GM19463 (cell line): ENCODE results near the gene COG5.
"Not testable (repeated sequence)": the region's sequence is repeated elsewhere in the genome, so short reads cannot be mapped to it uniquely, and the experiment has no call there.

ENCODE experiments used
- ATAC-seq: cut with Tn5 transposase; IDR thresholded peaks from one replicate; pipeline ENCODE4 v1.9.1; 2021; ENCODE audit warnings: mild to moderate bottlenecking, moderate library complexity; ENCODE audit not compliant: unreplicated experiment

Gene COG5

DNA sequence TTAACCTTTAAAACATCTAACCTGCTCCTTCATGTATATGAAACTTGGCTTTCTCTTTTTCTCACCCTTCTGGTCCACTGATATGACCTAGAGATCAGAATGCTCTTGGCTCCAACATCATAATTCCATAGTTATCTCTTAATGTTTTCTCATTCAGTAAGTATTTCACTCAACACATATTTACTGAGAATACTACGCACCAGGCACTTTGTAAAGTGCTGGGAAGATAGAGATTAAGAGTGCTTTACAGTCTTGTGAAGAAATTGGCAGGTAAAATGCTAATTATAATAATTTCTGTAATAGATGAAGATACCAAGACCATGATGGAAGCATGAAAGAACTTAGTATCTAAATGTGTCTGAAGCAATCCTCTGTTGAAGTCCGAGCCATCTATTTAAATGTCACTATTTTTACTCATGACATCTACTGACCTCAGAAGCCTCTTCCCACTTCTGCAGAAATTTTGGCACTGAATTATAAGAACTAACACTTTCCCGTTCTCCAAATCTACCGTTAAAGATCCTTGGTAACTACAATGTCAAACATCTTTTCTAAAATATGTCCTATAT is 278.7 kb downstream of the COG5 start:
- no peak for ATAC-seq

DNA sequence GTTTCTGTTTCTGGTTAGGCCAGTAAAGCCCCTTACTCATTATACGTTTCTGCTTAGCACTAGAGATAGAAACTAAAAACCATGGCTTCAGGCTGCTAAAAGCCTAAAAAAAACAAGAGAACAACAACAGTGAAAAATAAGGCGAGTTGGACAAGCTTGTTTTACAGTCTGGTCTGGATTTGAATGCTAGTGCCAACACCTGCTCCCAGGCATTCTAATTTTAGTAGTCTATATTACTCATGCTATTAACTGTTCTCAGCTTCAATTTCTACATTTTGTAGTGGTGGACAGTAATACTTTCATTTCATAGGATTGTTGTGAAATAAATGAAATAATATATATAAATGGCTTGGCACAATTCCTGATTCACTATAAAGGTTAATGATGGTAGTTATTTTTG is 286.4 kb downstream of the COG5 start:
- ATAC-seq: no peak

DNA sequence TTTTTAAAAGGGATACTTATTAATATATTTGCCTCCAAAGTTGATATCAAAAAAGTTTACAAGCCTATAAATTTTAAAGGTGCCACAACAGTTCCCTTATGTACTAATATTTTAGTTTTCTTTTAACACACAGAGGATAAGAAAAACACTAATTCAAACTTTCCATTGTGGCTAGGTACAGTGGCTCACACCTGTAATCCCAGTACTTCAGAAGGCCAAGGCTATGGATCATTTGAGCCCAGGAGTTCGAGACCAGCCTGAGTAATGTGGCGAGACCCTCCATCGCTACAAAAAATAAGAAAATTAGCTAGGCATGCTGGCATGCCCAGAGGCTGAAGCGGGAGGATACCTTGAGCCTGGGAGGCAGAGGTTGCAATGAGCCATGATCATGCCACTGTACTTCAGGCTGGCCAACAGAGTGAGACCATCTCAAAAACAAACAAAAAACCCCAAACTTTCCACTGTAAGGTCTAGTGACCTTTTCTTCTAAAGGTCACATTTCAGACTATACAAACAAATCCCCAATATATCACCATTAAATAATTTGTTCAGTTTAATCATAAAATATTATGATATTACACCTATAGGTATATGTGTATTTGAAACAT is 287.4 kb downstream of the COG5 start:
- no peak for ATAC-seq

DNA sequence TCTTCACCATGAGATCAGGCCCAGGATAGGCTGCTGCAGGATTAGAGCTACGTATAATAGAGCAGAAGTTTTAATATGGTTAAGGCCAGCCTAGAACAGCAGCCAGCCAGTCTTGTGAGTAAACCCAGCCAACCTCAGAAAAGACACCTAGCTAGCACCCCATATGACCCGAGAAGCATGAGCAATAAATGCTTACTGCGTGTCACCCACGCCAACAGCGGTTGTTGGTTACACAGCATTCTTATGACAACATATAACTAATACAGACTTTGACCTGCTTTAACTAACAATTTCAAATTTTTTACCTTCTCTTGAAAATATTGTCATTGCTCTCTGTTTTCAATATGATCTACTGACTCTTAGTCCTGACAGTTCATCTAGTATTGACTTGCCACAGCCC is 289.2 kb downstream of the COG5 start:
- no peak for ATAC-seq

DNA sequence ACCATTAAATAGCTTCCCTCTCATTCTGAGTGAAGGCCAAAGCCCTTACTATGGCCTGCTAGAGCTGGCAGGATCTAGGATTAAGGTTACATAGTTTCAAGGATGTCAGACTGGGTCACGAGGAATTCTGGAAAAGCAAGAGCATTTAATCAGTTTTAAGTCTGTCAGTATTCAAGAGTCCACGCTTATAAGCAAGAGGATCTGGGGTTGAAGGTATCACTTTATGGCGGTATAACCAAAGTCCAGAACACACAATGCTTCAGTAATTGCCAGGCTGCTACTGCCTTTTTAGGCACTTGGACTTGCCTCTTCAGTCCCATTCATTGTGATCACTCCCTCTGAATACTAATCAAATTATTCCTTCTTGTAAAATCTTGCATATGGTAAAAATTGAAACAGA is 293.9 kb downstream of the COG5 start:
- ATAC-seq: no peak

DNA sequence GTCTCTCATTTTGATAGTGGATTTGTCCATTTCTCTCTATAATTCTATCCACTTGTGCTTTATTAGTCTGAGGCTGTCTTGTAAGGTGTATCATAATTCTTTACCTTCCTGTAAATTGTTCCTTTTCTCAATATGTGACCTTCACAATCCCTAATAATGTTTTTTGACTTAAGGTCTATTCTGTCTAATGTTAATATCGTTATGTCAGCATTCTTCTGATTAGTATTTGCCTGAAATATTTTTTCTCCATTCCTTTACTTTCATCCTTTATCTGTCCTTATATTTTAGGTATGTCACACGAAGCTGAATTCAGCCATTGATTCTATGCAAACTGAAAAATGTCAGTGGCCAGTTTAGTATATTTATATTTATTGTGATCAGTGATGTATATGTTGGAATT is 295.1 kb downstream of the COG5 start:
- no peak for ATAC-seq

DNA sequence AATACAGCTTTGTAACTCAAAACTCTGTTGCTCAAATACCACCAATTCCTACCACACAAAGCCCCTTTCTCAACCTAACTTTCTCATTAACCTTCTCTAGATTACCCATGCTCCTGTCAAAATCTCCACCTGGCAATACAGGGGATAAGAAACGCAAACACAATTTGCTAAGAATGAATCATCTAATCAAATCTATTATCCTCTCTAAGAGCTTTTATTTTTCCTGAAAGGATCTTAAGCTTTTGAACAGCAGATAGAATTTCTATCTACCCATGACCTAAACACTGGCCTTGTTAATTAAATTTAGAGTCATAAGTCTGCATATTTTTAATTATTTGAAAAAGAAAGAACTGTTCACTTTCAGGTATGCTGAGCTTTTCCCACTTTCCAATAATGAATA is 296.6 kb downstream of the COG5 start:
- ATAC-seq: no peak

DNA sequence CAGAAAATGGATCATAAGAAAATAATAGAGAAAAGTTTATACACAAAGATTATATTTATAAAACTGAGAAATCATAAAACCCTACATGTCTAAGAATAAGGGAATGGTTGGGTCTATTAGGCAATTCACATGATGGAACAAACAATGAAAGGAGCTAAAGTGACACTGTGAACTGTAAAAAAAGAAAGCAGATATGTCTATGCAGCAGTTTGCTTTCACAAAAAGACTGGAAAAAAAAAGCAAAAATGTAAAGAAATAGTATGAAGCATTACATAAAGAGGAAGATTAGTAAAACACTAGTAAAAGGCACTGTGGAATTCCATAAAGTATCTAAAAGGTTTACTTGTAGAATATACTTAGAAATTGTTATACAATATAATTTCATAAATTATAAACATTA is 299.0 kb downstream of the COG5 start:
- no peak for ATAC-seq

DNA sequence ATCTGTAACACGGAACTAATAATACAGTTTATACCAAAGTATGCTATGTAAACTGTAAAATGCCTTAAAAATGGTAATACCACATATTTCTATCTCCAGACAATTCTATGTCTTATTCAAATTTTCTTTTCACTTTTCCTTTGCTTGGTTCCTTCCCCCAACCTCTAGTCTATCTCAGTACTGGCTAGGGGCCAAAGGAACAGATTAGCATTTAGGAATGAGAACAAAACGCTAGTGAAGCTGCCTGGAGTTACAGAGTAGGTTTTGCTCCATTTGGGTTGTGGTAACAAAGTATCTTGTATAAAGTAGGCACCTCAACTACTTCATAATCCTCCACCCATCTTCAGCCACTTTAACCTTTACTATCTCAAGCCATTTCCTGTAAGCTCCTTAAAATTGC is 300.9 kb downstream of the COG5 start:
- ATAC-seq: no peak

DNA sequence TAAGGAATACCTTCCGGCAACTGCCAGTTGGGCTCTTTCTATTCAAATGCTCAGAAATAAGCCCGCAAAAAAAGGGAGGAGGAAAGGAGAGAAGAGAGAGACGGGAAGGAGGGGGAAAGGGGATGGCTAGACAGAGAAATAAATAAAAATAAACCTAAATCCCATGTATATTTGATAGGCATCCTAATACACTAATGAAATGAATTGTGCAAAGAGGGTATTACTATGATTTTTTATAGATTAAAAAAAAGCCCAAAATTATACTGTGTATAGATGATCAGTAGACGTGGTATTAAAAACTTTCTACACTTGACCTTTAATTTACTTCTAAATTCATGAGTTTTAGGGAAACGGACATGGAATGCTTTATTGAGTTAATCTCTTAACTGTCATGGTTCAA is 305.0 kb downstream of the COG5 start:
- ATAC-seq: no peak

DNA sequence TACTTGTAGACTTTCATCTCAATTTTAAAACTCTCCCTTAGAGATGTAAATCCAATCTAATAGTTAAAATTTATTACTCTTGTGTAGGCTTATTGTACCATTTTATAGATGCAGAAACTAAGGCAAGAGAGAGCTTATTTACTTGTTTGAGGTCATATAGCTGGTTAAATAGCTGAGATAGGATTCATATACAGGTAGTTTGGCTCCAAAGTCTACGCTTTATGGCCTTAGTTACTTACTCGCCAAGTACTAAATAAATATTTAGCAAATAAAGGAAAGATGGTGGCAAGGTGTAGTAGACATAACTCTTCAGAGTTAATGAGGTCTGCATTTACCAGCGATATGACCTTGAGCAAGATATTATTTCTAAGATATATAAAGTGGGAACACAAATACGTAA is 308.1 kb downstream of the COG5 start:
- no peak for ATAC-seq

DNA sequence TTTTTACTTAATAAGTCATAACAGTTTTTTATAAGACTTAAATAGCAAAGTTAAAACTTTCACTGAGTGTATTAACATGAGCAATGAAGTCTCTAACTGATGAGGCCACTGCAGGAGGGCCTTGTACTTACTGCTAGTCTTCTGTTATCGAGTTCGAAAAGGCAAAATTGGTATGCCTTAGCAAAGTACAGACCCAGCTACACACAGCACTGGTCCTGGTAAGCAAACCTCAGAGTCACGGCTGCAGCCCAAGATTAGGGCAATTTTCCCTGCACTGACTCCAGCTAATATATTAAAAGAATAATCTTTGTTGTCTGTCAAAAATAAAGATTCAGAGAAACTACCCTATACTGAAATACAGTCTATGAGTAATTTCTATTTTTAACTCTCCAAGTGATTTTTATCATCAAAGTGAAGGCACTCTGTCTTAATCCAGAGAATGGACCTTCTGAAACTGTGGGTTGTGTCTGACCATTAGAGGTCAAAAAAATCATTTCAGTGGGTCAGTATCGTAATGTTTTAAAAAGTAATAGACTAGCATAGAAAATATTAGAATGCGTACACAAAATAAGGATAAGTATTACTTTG is 309.2 kb downstream of the COG5 start:
- no peak for ATAC-seq

DNA sequence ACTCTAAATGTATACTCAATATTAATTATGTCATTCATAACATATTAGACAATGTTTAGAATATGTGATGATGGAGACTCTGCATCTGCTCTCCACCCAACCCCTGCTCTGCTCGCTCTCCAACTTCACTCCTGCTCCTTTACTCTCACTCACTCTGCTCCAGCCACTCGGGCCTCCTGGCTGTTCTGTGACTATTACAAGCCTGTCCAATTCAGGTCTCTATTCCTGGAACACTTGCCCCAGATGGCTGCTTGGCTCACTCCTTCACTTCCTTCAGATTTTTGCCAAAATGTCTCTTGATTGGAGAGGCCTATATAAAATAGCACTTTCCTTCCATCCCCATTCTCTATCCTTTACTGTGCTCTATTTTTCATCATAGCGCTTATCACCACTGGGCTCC is 310.1 kb downstream of the COG5 start:
- no peak for ATAC-seq

DNA sequence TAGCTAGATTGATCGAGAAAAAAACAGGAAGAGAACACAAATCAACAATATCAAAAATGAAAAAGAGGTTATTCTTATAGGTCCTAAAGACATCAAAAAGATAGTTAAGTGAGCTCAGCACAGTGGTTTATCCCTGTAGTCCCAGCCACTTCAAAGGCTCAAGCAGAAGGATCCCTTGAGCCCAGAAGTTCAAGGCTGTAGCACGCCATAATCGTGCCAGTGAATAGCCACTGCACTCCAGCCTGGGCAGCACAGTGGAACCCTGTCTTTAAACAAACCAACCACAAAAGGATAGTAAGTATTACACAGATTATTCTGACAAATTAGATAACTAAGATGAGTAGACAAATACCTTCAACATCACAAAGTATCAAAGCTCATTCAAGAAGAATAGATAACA is 311.8 kb downstream of the COG5 start:
- no peak for ATAC-seq

DNA sequence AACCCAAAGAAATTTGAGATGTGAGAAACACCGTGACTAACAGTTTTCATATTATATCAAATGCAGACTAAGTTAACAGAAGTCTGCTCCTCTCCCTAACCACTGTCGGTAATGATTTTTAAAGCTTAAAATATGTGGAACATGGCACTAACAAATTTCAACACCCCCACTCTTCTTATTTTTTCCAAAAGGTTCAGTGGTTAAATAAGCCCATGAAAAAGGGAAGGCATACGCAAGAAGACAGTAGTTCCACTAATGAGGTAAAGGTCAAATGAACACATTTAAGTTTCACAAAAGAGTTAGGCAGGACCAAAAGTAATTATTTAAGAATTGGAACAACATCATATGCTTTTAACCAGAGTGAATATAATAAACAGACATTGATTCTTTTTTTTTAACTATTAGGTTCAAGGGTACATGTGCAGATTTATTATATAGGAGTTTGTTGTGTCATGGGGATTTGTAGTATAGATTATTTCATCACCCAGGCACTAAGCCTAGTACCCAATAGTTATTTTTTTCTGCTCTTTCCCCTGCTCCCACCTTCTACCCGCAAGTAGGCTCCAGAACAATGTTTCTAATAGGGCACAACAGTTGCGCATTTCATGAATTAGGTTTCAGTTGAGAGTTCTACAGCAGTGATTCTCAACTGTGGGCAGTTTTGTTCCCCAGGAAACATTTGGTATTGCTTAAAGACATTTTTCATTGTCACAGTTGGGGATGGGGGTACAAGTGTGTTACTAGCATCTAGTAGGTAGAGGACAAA is 315.0 kb downstream of the COG5 start:
- ATAC-seq: no peak

DNA sequence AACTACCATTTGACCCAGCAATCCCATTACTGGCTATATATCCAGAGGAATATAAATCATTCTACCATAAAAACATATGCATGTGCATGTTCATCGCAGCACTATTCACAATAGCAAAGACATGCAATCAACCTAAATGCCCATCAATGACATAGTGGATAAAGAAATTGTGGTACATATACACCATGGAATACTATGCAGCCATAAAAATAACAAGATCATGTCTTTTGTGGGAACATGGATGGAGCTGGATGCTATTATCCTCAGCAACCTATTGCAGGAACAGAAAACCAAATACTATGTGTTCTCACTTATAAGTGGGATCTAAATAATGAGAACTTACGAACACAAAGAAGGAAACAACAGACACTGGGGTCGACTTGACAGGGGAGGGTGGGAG is 316.9 kb downstream of the COG5 start:
- not testable (repeated sequence) for ATAC-seq

DNA sequence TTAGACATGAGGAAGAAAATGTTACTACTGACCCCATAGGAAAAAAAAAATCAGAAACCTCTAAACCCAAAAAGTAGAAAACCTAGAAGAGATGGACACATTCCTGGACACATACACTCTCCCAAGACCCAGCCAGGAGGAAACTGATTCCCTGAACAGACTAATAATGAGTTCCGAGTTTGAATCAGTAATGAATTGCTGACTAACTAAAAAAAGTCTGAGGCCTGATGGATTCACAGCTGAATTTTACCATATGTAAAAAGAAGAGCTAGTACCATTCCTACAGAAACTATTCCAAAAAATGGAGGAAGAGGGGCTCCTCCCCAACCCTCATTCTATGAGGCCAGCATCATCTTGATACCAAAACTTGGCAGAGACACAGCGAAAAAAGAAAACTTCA is 319.1 kb downstream of the COG5 start:
- ATAC-seq: no peak

DNA sequence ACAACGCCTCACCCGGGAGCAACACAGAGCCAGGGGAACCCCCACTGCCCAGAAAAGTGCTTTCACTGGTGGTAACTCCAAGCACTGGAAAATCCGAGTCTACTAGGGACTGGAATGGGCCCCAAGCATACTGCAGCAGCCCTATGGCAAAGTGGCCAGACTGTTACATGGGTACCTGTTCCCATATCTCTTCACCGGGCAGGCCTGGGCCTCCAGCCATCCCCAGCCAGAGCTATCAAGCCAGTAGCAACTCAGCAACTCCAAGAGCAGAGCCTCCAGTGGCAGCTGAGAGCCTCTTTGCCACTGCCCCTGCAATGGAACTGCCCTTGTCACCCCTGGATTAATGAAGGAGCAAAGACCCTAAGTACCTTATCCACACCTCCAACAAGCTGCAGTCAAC is 321.5 kb downstream of the COG5 start:
- no peak for ATAC-seq

DNA sequence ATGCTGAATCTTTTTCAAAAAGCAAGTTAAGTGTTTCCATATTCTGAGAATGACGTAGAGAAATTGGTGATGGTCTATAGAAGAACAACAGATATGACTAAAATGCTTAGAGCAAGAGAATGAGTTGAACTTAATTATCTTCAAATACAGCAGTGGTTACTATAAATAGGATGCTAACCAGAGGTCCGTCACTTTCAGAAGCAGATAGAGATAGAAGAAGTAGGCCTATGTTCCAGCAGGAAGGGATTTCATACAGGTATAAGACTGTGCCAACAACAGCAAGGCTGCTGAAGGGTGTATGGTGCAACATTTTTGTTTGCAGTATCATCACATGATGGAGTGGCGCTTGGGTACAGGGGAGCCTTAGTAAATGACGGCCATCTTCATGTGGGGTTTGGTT is 326.3 kb downstream of the COG5 start:
- ATAC-seq: no peak

DNA sequence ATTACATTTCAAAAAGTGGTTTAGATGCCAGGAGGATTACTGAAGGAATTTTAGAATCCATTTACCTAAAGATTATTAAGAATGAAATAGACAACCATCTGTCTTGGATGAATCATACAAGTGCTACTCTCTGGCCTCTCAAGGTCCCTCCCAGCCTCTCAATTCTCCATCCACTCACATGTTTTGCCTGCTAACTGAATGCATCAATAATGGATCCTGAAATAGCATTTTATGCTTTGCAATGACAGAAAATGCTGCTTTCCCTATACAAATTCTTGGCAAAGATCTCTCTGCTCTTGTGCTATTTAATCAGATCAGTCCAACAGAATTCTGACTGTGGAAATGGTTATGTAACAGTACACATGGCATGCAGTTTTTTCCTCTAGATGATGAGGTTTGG is 326.9 kb downstream of the COG5 start:
- no peak for ATAC-seq

DNA sequence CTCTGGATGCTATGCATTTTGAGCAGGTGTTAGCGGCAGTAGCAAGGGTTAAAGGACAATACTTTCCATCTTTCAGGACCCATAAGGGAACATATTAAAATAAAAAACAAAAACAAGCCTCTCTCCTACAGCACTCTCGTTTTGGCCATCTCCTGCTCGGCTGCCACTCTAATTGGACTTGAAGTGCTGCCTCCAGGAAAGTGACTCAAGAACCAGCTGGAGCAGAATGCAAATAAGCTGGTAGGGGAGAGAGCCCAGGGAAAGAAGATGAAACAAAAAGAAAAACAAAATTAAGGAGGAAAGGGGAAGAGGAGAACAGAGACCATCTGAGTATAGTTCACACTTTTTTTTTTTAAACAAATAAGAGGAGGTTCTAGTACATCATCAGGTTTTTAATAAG is 329.3 kb downstream of the COG5 start:
- no peak for ATAC-seq

DNA sequence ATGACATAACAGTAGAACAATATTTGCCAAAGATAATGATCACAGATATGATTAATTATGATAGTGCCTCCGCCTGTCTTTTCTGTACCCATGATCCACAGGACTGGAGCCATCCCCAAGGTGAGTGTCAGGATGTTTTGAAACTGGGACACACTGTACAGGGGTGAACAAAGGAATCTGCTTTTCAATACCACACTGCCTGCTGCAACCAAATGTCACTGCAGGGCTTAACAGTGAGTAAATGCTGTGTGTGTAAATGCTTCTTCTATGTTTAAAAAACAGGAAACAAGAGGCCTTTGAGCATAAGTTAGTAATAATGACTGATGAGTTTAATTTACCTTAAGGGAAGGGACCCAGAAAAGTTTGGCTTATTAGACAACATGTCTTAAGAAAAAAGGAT is 329.7 kb downstream of the COG5 start:
- ATAC-seq: no peak
